Activated CD4-positive, alpha-beta T cell treated with anti-CD3 and anti-CD28 coated beads for 24 hours (primary cell): ENCODE measurements around the gene TRPC1.
"Not testable (repeated sequence)": the region's sequence is repeated elsewhere in the genome, so short reads cannot be mapped to it uniquely, and the experiment has no call there.

Source experiments
- DNase-seq, 2 donors: peaks; one replicate each; pipeline ENCODE4 v3.0.0-alpha.2; 2020; ENCODE audit warnings: low read depth in 2 of 2

TRPC1 gene

GRCh38 chr3:142723968-142724681, at the start of gene TRPC1:
Gene TRPC1 (plus strand): TSS chr3:142724034. CDS start chr3:142724560, 526 bp downstream.
- peak; percentile 16 to 49 for DNase-seq

- DNase-seq = no peak
Measured at GRCh38 chr3:142676151-142676550, 47.7 kb upstream of the TRPC1 start.

DNA sequence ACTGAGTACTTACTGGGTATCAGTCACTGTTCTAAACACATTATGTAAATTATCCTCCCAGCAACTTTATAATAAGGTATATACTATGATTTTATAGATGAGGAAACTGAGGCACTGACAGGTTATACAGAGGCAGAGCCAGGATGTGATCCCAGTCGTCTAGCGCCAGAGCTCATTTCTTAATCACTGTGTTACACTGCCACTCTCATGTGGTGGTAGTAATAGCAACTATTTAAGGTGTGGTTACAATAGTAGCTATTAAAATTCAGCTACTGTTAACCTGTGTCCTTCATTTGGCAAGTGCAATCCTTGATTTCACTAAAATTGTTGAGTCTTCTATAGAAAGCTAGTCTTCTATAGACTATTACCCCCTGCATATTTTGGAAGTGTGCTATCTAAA, 43.1 kb upstream of the TRPC1 start:
- no peak for DNase-seq

DNA sequence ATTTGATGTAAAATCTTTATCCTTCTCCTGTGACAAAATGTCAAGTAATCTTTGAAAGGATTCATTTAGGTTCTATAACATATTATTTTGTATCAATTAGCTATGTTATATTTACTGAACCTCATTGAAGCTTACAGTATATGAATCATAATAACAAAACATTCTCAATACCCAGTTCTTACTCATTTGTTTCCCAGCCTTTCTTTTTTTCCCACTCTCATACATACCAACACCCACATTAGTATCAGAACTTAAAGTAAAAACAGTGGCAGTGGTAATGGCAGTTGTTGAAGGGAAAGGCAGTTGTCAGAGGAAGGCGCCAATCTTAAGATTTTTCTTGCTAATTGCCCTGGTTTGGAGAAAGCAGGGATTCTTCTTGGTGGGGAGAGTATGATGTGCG, 33.2 kb upstream of the TRPC1 start:
- no peak for DNase-seq

DNA sequence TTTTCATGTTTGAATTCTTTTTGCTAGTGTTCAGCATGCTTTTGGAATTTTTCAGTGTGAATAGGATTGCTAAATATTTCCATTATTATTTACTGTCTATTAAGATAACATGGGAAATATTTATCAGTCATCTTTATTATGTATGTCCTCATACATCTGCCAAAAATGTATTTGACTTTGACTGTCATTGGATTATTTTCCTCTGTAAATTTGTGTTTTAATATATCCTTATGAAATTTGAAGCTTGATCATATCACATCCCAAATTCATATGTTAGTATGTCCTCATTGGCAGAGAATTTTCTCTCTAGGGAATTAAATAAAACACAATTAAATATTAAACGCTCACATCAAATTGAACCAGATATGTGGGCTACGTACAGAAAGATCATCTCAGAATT, 32.3 kb upstream of the TRPC1 start:
- no peak for DNase-seq

DNA sequence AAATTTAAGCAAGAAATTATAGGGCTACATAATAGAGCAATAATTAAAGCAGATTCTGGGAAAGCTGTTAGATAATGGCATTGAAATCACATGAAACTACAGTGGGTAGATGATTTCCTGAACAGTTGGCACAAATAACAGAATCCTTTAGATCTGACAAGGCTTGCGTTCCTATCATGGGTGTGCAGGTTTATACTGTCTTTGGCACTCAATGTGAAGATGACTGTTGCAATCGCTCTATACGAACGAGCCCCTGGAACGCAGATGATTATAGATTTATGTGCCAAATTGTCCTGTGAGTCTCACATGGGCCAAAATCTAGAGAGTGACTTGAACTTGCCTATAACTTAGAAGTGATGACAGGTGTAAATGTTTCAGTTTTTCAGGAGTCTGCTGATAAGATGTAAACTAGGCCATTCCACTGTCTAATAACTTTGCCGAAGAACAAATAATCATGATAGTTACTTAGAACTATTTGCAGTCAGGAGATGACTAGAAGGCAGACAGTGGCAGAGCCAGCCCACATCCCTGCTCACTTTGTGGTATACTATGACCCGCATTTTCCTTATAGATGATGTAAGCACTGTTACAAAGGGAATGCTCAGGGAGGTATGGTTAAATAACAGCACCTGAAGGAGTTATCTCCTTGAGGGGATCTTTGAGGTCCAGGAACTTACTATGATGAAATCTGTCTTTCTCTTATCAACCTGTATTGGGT, 30.5 kb upstream of the TRPC1 start:
- no peak for DNase-seq

DNA sequence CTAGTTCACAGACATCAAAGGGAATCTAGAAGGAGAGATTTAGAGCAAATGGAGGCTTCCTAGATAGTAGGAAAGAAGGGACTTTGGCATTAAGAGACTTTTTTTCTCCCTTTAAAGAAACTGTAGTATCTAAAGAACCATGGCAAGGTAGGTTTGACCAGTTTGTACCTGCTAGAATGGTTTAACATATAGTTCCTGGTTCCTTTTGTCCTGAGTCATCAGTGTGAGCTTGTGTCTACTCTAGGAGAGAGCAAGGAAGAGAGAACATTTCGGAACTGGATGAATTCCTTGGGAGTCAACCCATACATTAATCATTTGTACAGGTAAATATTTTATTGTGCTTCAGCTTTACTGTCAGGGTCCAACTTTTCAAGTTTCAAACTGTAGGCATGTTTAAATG, 29.6 kb upstream of the TRPC1 start:
- no peak for DNase-seq

DNA sequence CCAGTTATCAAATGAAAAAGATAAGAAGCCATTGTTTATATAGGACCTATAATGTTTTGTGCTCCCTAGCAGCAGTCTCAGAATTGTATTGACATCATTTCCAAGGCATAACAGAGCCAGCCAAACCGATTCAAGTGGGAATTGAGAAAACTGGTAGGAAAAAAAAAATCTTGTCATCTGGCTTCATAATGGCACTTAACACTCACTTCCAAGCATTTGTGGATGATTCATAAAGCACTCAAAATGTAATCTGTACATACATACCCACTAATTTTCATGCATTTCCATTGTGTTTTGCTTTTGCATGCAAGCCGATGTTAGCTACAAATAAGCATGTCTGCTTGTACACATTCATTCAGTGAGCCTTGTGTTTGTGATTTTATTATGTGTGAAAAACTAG, 18.6 kb upstream of the TRPC1 start:
- no peak for DNase-seq

DNA sequence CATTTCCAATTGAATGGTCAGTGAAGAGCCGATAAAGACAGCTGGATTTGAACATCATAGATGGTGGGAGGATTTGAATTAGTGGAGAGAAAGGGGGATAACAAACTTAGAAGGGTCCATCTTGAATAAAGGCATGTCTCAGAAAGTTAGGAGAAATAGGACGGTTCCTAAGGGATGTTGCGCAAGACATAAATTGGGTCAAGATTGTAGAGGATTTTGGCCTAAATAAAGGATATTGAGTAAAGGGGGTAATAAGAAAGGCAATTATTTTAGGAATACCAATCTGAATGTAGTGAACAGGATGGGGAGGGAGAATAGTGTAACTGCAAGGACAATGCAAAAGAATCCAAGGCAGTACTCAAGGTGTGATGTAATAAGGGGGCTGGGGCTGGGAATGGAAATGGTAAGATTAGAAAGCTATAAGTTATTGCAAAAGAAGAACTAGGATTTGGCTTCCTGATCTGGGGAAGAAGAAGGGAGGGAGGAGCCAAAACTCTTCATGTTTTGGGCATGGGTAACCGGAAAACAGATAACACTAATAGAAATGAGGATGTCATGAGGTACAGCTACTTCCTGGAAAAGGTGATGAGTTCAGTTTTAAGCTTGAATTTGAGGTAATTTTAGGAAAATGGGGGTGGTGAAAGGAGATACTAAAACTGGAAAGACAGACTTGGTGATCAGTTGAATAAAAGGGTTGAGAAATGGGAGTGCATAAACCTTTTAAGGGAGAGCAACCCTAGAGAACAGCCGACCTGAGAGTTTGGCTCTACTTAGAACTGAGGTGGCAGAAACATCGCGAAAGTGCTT, 17.3 kb upstream of the TRPC1 start:
- DNase-seq = no peak

DNA sequence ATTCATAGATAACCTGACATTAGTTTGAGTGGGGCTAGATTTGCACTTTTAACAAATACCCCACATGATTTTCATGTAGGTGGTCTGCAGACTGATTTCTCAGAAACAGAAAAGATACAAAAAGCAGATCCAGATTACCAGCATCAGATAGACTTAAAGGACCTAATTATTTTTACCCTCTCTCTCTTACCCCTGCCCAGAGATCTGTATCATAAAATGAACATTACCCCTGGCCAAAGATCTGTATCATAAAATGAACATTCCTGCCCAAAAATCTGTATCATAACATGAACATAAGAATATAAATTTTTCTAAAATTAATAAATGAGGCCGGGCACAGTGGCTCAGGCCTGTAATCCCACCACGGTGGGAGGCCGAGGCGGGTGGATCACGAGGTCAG, 14.6 kb upstream of the TRPC1 start:
- DNase-seq = no peak

DNA sequence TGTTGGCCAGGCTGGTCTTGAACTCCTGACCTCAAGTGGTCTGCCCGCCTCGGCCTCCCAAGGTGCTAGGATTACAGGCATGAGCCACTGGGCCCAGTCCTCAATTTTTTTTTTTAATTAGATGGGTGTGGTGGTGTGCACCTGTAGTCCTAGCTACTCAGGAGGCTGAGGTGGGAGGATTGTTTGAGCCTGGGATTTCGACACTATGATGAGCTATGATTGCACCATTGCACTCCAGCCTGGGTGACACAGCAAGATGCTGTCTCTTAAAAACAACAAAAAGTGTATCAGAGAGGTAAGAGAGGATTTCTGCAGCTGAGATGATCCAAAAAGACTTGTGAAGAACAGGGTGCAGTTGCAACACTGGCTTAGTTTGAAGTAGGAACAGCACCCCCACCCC, 9.0 kb upstream of the TRPC1 start:
- not testable (repeated sequence) for DNase-seq

DNA sequence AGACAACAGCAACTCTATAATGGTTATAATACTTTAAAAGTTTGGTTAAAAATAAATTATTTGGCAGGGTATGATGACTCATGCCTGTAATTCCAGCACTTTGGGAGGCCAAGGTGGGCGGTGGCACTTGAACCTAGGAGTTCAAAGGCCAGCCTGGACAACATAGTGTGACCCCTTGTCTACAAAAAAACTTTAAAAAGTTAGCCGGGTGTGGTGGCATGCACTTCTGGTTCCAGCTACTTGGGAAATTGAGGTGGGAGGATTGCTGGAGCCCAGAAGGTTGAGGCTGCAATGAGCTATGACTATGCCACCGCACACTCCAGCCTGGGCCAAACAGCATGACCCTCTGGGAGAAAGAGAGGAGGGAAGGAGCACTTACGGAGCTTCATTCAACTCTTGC, 7.7 kb upstream of the TRPC1 start:
- no peak for DNase-seq

DNA sequence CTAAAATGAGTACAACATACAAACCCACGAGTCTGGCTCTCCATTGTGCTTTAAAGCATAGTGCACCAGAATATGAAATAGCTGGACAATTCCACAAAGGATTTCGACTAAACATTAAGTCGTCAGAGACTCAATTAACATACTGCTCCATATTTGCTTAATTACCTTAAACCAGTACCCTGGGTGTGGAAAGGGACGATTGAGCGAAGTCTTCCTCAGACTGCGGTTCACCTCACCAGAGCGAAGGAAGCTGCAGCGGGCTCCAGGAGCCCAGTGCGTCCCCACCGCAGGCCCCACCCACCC, 218 bp upstream of the TRPC1 start:
- peak in 1 of 2 donors; percentile 48 for DNase-seq

- no peak for DNase-seq
Measured at GRCh38 chr3:142724682-142725356, 985 bp downstream of the TRPC1 start.

DNA sequence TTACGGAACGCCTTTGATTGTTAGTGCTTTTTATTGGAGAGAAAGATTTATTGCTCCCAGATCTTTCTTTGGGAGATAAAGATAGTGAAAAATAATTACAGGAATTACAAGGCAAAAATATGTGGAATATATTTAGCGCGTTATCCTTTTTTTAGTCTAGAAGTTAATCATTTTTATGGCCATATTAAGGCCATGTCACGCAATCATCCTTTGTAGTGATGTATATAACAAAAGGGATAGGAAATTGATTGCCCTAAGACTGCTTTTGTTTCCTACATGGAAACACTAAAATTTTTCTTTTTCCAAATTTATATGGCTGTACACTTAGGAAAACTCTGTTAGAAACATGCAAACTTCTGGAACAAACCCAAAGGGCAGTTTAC, 1.5 kb downstream of the TRPC1 start:
- no peak for DNase-seq

DNA sequence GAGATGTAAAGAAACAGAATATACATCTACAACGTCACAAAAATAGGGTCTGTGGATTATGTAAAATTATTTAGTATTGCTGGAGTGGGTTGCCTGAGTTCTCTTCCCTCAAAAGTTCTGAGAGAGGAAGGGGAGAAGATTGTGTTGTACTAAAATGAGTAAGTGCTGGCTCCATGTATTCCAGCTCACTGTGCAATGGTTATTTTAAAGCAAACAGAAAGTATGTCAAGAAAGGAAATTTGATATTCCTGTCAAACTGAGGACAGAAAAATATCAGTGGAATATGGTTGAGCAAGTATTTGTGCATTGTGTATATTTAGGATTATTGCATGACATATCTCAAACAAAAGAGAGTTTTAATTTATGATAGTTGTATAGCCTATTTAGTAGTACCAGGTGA, 2.2 kb downstream of the TRPC1 start:
- no peak for DNase-seq

DNA sequence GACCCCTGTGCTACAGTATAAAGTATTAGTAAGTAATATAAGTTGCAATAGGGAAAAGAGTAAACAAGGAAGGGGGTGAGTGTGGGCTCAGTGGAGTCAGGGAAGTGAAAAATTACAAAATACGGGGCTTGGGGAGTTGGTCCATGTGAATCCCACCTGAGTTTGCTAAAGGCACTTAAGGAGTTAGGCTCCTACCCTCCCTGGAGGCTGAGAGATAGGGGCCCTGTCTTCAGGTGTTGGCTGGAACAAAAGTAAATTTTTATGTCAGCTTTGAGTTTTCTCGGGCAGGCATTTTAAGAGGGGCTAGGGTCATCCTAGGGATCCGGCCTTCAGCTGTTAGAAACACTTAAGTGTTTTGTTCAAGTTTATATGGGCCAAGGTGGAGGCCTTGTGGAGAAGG, 8.2 kb downstream of the TRPC1 start:
- no peak for DNase-seq

- DNase-seq = no peak
Measured at GRCh38 chr3:142734834-142735233, 11.0 kb downstream of the TRPC1 start.

- no peak for DNase-seq
Measured at GRCh38 chr3:142735462-142735861, 11.6 kb downstream of the TRPC1 start.

- no peak for DNase-seq
Measured at GRCh38 chr3:142738396-142738795, 14.6 kb downstream of the TRPC1 start.

GRCh38 chr3:142746646-142747045, 22.8 kb downstream of the TRPC1 start:
- no peak for DNase-seq

DNA sequence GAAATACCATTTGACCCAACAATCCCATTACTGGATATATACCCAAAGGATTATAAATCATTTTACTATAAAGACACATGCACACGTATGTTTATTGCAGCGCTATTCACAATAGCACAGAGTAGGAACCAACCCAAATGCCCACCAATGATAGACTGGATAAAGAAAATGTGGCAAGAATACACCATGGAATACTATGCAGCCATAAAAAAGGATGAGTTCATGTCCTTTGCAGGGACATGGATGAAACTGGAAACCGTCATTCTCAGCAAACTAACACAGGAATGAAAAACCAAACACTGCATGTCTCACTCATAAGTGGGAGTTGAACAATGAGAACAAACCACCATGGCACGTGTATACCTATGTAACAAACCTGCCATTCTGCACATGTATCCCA, 26.7 kb downstream of the TRPC1 start:
- DNase-seq = not testable (repeated sequence)
